Measurements from ENCODE around the gene TCTN2.

The TCTN2 gene

DNA sequence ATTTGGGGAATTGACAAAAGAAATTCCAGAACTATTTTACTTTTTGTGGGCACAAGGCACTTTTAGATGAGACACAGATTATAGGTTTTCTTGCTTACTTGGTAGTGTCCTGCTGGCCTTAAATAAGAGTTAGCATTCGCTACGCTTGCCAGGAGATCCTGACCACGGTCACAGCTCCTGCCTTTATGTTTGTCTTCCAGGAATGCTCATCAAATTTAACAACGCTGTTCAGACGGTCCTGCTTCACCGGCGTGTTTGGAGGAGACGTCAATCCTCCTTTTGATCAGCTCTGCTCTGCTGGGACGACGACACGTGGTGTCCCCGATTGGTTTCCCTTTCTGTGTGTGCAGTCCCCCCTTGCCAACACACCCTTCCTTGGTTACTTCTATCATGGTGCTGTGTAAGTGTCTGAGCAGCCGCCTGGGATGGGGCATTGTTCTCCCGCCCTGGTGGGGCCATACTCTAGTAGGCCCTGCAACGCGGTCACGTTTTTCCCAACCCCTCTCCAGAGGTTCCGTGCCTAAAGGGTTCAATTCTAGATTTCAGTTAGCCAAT is 15.8 kb downstream of the TCTN2 start:
- DNase-seq (ENCODE audit: extremely low read depth, low read depth) = no peak

DNA sequence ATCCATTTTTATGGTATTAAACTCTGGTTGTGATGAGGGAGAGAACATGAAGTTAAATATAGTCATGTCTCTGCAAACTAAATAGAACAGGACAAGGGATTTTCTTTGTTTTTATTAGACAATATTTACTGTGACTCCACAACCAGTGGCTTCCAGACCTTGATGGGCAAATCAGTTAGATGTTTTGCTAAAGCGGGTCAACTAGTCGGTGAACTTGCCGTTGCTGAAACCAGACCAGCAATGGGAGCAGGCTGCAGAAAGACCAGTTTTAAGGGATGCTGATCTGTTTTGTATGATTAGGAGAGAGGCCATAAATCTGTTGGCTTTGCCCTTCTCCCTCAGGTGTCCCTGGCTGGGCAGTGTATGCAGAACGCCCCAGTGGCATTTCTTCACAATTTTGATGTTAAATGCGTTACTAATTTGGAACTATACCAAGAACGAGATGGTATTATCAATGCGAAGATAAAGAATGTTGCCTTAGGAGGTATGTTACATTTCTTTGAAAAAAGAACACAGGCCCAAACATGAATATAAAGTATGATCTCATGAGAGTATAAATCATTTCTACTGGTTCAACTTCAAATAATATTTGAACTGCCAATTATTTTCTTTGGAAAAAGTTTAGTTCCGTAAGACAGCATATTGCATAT is 19.4 kb downstream of the TCTN2 start:
- TF ChIP-seq CTCF (IDR thresholded peaks at IDR 0.05; ENCODE audit: low read depth, low read length) = no peak

More for the DNA sequence above, 15.8 kb downstream of the TCTN2 start:
- TF ChIP-seq CTCF (IDR thresholded peaks at IDR 0.05; ENCODE audit: low read depth, low read length) = no peak

DNA sequence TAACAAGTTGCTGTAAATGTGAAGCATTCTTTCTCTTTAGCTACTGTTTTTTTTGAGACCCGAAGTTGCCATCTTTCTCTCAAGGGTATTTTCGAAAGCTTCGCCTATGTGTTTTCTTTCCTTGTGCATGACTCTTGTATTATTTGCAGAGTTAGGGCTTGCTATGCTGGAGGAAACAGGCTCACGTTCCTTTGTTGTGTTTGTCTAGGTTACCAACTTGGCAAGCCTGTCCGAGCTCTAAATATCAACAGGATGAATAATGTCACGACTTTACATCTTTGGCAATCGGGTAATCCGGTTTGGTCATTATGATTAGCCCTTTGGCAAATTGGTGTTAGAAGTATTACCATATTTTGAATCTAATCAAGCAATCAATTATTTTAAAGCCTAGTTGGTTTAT is 25.3 kb downstream of the TCTN2 start:
- no peak for DNase-seq (ENCODE audit: extremely low read depth, low read depth)
- TF ChIP-seq CTCF (IDR thresholded peaks at IDR 0.05; ENCODE audit: low read depth, low read length) = no peak

More for the DNA sequence above, 19.4 kb downstream of the TCTN2 start:
- no peak for DNase-seq (ENCODE audit: extremely low read depth, low read depth)

GRCh38 chr12:123696646-123697045 is 25.7 kb downstream of the TCTN2 start:
- no peak for DNase-seq (ENCODE audit: extremely low read depth, low read depth)
- no peak for TF ChIP-seq CTCF (IDR thresholded peaks at IDR 0.05; ENCODE audit: low read depth, low read length)

GRCh38 chr12:123705935-123706334 is 35.0 kb downstream of the TCTN2 start:
- no peak for DNase-seq (ENCODE audit: extremely low read depth, low read depth)
- no peak for TF ChIP-seq CTCF (IDR thresholded peaks at IDR 0.05; ENCODE audit: low read depth, low read length)

GRCh38 chr12:123707466-123707865 is 36.6 kb downstream of the TCTN2 start:
- no peak for TF ChIP-seq CTCF (IDR thresholded peaks at IDR 0.05; ENCODE audit: low read depth, low read length)
- DNase-seq (ENCODE audit: extremely low read depth, low read depth) = no peak

GRCh38 chr12:123712780-123713319 is 41.9 kb downstream of the TCTN2 start:
- no peak for DNase-seq (ENCODE audit: extremely low read depth, low read depth)
- no peak for TF ChIP-seq CTCF (IDR thresholded peaks at IDR 0.05; ENCODE audit: low read depth, low read length)

Measured in AG09319 (cell line).